IPS-15b (cell line): ENCODE results near the gene PBXIP1.

Experiments
- H3K27me3 ChIP-seq: one replicate; pipeline ENCODE4 v1.6.1; 2013; ENCODE audit warnings: low read length; ENCODE audit not compliant: control insufficient read depth, insufficient read depth
- H3K36me3 ChIP-seq: one replicate; pipeline ENCODE4 v1.6.1; 2013; ENCODE audit warnings: low read length; ENCODE audit not compliant: control insufficient read depth, insufficient read depth
- H3K4me1 ChIP-seq: one replicate; pipeline ENCODE4 v1.6.1; 2013; ENCODE audit warnings: mild to moderate bottlenecking, low read length; ENCODE audit not compliant: control insufficient read depth, insufficient read depth
- H3K4me3 ChIP-seq: one replicate; pipeline ENCODE4 v1.5.1; 2013; ENCODE audit warnings: low read depth, low read length
- H3K9ac ChIP-seq: one replicate; pipeline ENCODE4 v1.6.1; 2013; ENCODE audit warnings: low read depth, mild to moderate bottlenecking, low read length
- H3K9me3 ChIP-seq: one replicate; pipeline ENCODE4 v1.6.1; 2013; ENCODE audit warnings: mild to moderate bottlenecking, low read length; ENCODE audit not compliant: control insufficient read depth, insufficient read depth

The PBXIP1 gene

GRCh38 chr1:154945160-154945961, 10.5 kb downstream of the PBXIP1 start:
- Histone ChIP-seq H3K27me3 (no peaks in the 10 kb centered on the region), H3K36me3 (peaks cover 3% of the 10 kb centered on the region), H3K4me3 (no peak overlapping the region), H3K9ac (no peak overlapping the region), H3K4me1 (no peaks in the 10 kb centered on the region), H3K9me3 (no peaks in the 10 kb centered on the region)

DNA sequence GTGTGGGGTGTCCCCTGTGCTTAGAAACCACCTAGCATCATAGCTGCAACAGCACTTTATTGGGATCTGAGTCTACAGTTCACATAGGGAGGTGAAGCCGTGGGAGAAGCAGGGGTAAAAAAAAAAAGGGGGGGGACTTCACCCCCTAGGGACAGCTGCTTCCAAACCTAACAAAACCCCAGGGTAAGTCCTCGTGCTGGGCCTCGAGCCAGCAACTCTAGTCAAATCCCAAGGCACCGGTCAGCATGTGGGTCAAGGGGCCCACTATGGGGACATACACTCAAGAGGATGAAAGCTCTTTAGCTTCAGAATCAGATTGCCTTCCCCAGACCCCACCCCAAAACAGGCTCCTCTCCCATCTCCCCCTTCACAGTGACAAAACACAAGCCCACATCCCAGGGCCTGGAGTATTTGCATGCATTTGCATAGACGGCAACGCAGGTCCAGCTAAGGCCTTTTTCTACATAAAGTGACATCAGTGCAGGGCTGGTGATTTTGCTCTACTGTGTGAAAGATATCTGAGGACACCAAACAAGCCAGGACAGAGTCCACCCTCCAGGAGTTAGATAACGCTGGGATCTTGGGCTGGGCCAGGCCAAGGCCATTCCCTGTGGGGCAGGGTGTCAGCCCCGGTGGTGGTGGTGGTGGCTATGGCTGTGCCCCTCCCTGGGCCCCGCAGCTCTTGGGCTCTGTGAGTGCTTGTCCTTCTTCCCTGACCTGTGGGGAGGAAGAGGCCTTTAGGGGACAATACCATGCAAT, 11.3 kb downstream of the PBXIP1 start:
- Histone ChIP-seq H3K4me3 (no peak overlapping the region), H3K27me3 (no peaks in the 10 kb centered on the region), H3K36me3 (peaks cover 3% of the 10 kb centered on the region), H3K9me3 (no peaks in the 10 kb centered on the region), H3K4me1 (peaks cover 4% of the 10 kb centered on the region), H3K9ac (no peak overlapping the region)

GRCh38 chr1:154943649-154944400, 12.1 kb downstream of the PBXIP1 start:
- no peak overlapping the region for H3K9ac ChIP-seq
- H3K36me3 ChIP-seq: peaks cover 3% of the 10 kb centered on the region

GRCh38 chr1:154941333-154942013, 14.4 kb downstream of the PBXIP1 start:
- Histone ChIP-seq H3K4me1 (peaks cover 10% of the 10 kb centered on the region), H3K4me3 (no peak overlapping the region), H3K9ac (no peak overlapping the region), H3K36me3 (no peaks in the 10 kb centered on the region), H3K27me3 (no peaks in the 10 kb centered on the region), H3K9me3 (no peaks in the 10 kb centered on the region)

More at GRCh38 chr1:154943649-154944400, 12.1 kb downstream of the PBXIP1 start:
- Histone ChIP-seq H3K4me1 (peaks cover 4% of the 10 kb centered on the region), H3K4me3 (no peak overlapping the region), H3K27me3 (no peaks in the 10 kb centered on the region), H3K9me3 (no peaks in the 10 kb centered on the region)

- H3K4me3 ChIP-seq: no peak overlapping the region
- no peaks in the 10 kb centered on the region for H3K36me3 ChIP-seq
- peaks cover 10% of the 10 kb centered on the region for H3K4me1 ChIP-seq
- no peaks in the 10 kb centered on the region for H3K27me3 ChIP-seq
- H3K9ac ChIP-seq: no peak overlapping the region
- H3K9me3 ChIP-seq: no peaks in the 10 kb centered on the region
Observed at GRCh38 chr1:154940651-154941194, 15.2 kb downstream of the PBXIP1 start.

DNA sequence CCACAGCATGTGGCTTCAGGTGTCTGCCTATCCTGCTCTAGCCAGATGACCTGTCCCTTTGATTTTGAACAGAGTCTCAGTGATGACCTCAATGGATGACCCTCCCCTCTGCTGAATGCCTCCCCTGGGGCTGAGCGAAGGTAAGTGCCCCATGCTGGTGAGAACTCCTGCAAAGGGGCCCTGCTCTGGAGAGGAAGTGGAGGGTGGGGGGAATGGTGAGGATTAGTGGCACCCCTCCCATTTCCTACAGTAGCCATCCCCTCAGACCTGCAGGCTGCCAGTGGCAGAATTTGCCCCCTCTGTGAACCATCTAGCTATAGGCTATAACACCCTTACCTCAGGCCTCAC, 15.7 kb downstream of the PBXIP1 start:
- Histone ChIP-seq H3K9ac (no peak overlapping the region), H3K9me3 (no peaks in the 10 kb centered on the region), H3K4me3 (no peak overlapping the region), H3K27me3 (no peaks in the 10 kb centered on the region), H3K36me3 (no peaks in the 10 kb centered on the region), H3K4me1 (peaks cover 10% of the 10 kb centered on the region)

- no peak overlapping the region for H3K9ac ChIP-seq
- no peaks in the 10 kb centered on the region for H3K27me3 ChIP-seq
- no peaks in the 10 kb centered on the region for H3K36me3 ChIP-seq
- no peak overlapping the region for H3K4me3 ChIP-seq
- H3K9me3 ChIP-seq: no peaks in the 10 kb centered on the region
- peaks cover 10% of the 10 kb centered on the region for H3K4me1 ChIP-seq
Observed at GRCh38 chr1:154938604-154939399, 17.1 kb downstream of the PBXIP1 start.

GRCh38 chr1:154937988-154938386, 17.9 kb downstream of the PBXIP1 start:
- Histone ChIP-seq H3K4me1 (peaks cover 10% of the 10 kb centered on the region), H3K36me3 (no peaks in the 10 kb centered on the region)

GRCh38 chr1:154937085-154937987, 18.6 kb downstream of the PBXIP1 start:
- no peaks in the 10 kb centered on the region for H3K9me3 ChIP-seq
- H3K27me3 ChIP-seq: no peaks in the 10 kb centered on the region
- H3K36me3 ChIP-seq: no peaks in the 10 kb centered on the region
- peak overlapping the region; percentile 79 for H3K4me3 ChIP-seq
- peak overlapping the region; percentile 96 for H3K9ac ChIP-seq
- peaks cover 10% of the 10 kb centered on the region for H3K4me1 ChIP-seq

More at GRCh38 chr1:154937988-154938386, 17.9 kb downstream of the PBXIP1 start:
- Histone ChIP-seq H3K9ac (peak overlapping the region; percentile 96), H3K27me3 (no peaks in the 10 kb centered on the region), H3K9me3 (no peaks in the 10 kb centered on the region), H3K4me3 (no peak overlapping the region)

- Histone ChIP-seq H3K9ac (peak within 1 kb of the TSS; percentile 96), H3K36me3 (peaks cover 3% of the 10 kb centered on the region), H3K27me3 (no peaks in the 10 kb centered on the region), H3K9me3 (no peaks in the 10 kb centered on the region), H3K4me3 (peak within 1 kb of the TSS; percentile 79), H3K4me1 (peaks cover 10% of the 10 kb centered on the region)
Observed at GRCh38 chr1:154936555-154937084, 19.3 kb downstream of the PBXIP1 start, which contains the start of gene PMVK. Gene PMVK (minus strand): TSS chr1:154936719. CDS start chr1:154936685, 34 bp downstream.
